GM21390 (cell line): ENCODE measurements around the gene UQCRC1.

Experiments used
- ATAC-seq: cut with Tn5 transposase; IDR thresholded peaks from one replicate; pipeline ENCODE4 v1.9.1; 2021; ENCODE audit not compliant: unreplicated experiment

Gene UQCRC1

DNA sequence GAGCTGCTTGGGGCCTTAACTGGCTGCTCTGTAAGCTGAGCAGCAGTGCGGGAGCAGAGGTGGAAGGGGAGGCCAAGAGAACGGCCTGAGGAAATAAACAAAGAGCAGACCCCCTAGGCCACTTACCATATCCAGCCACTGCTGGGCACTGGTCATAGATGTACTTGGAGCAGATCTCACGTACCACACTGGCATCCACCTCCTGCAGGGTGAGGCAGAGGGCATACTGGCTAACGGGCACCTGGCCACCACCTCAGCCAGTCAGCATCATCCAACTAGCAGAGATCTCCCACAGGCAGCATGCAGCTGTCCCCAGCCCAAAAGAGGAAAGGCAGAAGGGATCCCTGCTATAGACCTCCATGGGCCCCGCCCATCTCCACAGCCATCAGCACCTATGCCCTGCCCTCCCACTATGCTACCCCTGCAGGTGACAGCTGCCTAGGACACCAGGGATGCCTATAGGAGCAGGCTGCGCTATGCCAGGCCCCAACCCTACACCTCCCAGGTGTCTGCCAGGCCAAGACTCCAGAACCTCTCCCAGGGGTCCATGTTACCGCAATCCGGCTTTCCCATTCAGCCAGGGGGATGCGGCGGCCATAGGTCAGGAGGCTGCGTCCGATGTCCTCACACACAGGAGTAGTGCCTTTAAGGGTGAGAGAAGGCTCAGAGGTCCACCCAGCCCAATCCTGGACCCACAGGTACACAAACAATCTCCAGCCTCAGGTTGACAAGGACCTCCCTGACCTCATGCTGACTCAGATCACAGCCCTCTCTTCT, 9.7 kb downstream of the UQCRC1 start:
- ATAC-seq = no peak

DNA sequence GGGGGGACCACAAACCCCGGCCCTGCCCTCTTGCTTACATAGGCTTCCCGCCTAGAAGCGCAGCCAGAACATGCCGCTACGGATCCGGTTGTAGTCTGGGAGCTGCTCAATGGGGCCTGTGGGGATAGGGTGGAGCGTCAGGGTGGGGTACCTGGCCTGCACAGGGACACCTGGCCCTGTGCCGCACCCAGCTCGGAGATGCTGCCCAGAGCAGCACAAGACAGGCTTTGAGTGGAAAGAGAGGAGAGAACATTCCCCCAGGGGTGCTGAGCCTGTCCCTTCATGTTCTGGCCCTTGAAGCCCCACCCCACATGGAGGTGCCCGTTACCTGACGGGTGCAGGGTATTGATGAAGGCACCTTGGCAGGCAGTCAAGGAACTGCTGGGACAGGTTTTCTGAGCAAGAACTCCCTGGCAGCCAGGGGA, 10.4 kb downstream of the UQCRC1 start:
- no peak for ATAC-seq

DNA sequence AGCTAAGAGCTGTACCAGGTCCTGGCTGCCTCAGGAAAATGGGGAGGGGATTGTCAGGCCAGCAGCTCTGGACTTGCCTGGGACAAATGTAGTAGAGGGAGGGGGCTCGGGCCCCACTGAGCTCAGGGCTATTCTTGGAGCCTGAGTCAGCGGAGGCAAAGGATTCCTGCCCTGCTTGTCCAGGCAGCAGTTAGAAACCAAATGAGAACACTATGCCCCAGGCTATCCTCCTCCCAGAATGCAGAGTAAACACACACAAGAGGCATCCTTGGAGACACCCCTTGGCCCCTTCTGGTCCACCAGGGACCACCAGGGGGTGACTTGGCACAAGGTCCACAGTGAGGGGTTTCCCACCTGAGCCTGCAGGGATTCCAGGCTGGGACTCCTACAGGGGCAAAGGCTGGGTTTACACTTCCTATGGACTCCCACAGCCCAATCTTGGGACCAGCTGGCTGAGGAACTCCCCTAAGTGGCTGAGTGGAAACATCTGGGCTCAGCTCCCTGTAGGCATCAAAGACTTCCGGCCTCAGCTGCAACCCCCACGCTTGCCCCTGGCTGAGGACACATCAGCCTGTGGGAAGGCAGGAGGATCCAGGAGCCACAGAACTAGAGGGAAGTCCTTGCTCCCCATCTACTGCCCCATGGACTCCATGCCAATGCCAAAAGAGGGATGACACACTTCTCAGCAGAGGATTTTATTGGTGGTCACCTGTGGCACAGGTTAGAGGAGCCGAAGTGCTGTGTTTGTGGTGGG, 10.9 kb downstream of the UQCRC1 start:
- no peak for ATAC-seq

DNA sequence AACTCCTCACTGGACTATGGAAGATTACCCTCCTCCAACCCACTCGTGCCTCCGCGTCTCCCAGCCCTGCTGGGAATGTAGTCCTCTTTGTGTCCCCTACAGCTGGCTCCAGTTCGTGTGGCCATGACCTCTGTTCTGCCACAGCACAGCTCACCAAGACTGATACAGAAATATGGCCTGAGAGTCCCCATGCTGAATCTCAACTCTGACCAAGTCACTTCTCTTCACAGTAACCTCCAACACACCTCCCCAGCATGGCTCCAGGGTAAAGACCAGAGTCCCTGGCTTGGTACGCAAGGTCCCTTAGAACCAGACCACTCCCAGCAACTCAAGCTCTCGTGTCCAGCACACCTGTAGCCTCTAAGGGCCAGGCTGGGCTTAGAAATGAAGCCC, 12.0 kb downstream of the UQCRC1 start:
- ATAC-seq = no peak

DNA sequence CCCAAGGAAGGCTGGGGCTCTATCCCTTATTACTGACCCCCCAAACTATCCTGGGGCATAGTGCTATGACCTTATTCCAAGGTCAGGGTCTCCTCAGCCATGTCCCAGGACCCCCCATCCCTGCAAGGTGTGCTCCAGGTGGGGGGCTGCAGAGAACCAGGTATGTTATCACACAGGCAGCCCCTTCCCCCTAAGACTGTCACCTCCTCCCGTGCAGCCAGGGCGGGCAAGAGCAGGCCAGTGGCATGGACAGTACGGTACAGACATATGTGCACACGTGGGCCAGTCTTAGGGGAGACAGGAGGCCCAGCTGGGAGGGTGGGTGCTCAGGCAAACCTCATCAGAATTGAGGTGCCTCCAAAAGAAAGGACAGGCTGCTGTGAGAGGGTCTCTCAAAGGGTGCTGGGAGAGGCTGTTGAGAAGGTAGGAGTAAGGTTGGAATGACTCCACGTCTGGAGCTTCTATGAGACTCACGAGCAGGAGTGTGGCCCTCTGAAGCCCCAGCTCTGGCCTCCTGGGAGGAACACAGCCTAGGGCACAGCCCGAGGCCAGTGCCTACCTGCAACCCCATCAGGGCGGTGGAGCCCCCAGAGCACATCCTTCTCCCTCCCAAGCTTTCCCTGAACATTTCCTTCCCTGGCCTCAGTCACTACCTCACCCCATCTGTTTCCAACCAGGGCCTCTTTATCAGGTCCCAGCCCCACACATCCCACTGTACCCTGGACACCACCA, 12.6 kb downstream of the UQCRC1 start:
- no peak for ATAC-seq

DNA sequence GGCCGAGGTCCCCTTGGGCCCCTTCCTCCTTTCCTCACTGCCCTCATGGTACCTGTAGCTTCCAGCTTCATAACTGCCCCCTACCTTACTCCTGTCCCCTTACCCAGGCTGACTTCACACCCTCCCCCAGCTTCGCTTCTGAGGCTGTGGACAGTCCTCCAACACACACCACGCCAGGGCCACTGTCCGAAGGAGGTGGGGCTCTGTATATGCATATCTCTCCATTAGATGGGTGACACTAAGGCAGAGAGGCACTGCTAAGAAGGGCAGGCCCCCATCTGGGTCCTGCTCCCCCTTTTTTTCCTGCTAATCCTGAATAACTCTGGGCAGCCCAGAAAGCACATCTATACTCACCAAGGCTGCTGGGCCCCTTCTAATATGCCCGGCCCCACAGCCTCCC, 13.3 kb downstream of the UQCRC1 start:
- no peak for ATAC-seq

DNA sequence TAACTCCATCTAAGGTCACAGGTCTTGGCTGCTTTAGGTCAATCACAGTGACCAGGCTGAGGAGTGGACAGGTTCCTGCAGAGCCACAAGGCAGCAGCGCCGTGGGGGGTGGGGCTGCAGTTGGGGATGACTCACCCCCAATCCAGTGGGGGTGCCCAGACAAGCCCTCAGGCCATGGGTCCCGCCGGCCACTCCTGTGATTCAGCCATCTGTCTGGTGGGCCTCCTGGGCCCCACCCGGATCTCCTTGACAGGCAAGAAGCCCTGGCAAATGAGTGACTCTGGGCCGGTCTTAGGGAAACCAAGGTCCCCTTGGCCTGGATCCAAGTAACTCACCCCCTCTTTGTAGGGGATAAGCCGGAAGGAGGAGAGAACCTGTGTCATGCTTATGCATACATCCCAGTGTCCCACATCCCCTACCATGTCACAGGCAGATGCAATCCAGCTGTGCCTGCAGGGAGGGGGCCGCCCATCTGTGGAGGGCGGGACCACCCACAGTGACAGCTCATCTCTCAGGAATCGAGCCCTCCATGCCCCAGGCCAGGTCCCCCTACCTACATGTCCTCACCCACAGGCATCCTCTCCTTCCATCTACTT, 13.8 kb downstream of the UQCRC1 start:
- ATAC-seq = no peak

DNA sequence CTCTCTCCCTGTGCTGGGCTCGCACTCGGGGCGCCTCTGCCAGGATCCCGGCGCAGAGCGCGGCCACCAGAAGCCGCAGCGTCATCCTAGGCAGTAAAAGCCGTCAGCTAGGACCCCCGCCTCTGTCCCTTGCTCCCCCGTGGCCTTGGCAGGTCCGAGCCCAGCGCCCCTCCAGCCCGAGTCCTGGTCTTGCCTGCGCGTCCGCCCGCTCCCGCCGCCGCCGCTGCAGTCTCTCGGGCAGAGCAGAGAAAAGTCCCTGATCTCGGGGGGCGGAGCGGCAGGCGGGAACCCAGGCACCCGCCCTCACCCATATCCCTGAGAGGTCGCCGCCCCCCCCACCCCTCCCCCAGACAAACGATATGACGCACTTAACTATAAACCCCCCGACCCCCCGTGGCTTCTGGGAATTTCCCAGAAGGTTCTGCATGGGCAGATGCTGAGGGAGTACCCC, 14.3 kb downstream of the UQCRC1 start, which contains the start of gene COL7A1:
Gene COL7A1, minus strand, starts transcription at position 255 of the 451 bp plus-strand sequence. Its CDS starts 170 bp downstream, at position 85.
- ATAC-seq = no peak

DNA sequence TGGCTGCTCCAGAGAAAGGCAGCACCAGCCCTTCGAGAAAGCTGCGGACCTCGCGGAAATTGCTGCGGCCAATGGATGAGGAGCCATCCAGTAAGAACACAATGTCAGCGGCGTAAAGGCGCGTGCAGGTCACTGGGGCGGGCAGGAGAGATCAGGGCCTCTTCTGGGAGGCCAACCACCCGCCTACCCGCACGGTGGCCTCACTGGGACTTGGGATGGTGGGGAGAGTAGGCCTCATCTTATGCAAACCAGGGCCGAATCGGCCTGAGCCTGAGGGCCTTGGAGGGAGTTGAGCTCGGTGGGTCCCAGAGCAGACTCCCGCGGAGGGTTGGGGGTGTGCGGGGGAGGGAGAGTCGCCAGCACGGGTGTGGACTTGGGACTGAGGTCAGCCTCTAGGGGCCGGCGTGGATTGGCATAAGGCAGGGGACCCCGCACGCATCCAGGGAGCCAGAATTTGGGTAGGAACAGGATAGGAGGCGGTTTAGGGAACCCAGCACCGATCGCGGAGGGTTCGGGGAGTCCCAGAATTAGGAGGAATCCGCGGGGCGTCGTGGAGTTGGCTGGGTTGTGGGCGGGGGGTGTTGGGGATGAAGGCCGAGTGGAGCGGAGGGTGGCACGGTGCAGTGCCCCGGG, 14.9 kb downstream of the UQCRC1 start:
- ATAC-seq = no peak

DNA sequence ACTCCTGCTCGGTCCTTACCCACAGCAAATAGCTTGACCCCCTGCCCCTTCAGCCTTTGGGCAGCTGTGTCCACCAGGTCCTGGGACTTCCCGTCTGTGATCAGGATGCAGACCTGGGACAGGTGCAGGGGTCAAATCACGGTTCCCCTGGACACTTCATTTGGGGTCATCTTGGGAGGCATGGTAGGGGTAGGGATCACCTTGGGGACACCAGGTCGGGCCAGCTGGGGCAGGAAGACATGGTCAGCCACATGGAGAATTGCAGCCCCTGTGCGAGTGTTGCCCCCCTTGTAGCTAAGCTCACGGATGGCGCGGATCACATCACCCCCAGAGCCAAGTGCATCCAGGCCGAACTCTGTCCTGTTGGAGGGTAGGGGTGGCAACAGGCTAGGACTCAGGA, 16.1 kb downstream of the UQCRC1 start:
- ATAC-seq = no peak

DNA sequence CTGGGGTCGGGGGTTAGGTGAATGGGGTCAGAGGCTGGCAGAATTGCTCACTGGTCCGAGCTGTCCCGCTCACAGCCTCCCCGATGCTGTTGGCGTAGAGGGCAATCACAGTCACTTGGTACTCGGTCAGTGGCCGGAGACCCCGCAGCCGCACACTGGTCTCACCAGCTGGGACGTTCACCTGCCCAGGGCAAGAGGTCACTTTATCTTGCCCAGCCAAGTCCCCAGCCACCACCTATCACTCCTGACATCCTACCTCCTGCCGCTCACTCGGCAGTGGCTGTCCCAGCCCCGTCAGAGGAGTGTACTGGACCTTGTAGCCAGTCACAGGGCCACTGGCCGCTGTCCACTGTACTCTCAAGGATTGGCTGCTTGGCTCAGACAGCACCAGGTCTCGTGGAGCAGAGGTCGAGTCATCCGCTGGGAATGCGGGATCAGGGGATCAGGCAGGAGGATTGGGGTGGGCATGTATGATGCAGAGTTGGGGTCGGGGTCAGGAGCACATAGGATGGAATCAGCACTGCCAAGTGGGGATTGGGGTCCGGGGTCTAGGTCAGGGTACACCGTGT, 16.8 kb downstream of the UQCRC1 start:
- ATAC-seq = no peak

DNA sequence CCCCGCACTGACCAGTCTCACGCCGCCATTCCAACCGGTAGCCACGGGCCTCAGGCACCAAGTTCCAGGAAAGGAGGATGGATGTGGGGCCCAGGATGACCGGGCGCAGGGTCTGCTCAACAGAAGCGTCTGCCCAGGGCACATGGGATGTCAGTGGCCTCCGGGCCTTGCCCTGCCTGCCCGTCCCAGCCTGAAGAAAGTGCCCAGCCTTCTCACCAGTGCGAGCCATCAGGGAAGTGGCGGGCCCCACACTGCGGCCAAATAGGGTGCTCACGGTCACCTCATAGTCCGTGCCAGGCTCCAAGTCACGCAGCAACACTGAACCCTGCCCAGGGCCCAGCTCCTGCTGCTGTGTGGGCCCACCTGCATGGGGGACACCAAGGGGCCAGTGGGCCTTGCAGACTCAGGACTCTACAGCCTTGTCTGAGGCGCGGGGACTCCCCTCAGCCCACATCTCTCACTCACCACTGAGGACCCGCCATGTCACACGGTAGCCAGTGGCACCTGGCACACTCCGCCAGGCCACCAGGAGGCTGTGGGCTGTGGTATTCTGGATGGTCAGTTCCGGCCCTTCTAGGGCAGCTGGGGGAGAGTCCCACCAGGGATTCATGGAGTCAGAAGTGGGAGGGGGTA, 17.4 kb downstream of the UQCRC1 start:
- ATAC-seq = no peak

DNA sequence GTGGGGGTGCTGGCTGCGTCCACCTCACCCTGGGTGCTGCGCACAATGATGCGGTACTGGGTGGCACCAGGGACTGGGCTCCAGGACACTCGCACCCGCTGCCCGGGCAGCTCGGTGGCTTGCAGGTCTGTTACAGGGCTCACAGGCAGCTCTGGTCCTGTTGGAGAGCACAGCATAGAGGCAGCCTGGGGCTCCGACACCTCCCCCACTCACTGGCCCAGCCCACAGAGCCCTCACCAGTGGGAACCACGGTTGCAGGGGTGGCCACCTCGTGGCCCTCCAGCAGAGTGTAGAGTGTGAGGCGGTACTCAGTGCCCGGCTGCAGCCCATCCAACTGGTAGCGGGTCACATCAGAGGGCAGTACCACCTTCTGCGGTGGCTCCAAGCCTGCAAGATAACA, 18.0 kb downstream of the UQCRC1 start:
- ATAC-seq = no peak

DNA sequence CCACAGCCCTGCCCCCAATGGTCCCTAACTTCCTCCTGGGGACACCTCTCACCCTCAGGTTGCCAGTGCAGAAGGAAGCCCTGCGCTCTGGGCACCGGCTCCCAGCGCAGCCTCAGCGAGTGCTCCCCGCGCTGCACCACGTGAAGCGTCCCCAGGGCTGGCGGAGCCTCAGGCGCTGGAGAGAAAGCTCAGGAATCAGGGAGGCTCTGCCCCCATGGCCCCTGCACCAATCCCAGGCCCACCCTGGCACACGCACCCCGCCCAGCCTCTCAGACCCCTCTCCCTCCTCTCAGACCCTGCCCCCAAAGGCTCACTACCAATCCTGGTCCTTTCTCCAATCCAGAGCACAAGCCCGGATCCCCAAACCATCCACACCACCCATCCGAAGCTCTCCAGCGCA, 21.2 kb downstream of the UQCRC1 start:
- no peak for ATAC-seq

DNA sequence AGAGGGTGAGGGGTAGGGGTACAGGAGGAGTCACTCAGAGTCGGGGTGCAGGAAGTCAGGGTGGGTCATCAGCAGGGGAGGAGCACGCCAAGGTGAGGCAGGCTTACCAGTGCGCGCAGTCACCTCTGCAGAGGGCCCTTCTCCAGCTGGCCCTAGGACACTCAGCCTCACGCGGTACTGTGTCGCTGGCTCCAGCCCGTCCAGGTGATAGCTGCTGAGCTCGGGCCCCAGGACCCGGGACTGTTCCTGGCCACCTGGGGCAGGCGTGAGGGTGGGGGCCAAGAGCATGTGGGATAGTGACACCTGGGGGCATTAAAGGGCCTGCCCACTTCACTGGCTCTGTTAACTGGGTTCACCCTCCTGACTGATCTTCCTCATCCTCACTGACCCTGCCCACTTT, 21.8 kb downstream of the UQCRC1 start:
- ATAC-seq = no peak

DNA sequence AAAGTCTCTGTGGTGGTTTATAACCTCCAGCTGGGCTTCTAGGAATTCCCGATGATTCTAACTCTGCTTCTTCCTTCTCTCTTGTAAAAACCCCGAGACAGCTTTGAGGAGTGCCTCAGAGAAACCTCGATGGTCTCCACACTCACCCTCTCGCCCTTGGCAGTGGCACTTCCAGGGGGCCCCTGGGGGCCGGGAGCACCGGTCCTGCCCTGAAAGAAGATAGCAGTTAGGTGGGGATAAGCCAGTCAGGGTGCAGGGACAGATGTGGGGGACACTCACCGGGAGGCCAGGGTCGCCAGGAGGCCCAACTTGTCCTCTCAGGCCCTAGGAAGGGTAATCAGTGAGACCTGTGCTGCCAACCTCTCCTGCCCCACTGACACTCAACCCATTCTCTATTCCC, 24.0 kb downstream of the UQCRC1 start:
- ATAC-seq = no peak

DNA sequence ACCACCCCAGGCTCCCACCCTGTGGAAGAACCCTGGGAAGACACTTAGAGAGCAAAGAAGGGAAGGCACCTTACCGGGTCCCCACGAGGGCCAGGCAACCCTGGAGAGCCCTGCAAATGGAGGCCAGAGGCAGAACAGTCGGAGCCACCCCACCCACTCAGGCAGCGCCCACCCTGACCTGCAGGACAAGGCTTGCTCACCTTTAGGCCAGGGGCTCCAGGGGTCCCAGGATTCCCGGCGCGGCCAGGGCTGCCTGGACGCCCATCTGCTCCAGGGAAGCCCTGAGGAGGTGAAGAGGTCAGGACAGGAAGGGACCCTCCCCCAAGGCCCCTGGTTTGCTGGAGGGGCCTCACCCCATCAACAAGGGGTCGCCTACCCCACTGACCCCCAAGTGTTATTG, 24.6 kb downstream of the UQCRC1 start:
- no peak for ATAC-seq

DNA sequence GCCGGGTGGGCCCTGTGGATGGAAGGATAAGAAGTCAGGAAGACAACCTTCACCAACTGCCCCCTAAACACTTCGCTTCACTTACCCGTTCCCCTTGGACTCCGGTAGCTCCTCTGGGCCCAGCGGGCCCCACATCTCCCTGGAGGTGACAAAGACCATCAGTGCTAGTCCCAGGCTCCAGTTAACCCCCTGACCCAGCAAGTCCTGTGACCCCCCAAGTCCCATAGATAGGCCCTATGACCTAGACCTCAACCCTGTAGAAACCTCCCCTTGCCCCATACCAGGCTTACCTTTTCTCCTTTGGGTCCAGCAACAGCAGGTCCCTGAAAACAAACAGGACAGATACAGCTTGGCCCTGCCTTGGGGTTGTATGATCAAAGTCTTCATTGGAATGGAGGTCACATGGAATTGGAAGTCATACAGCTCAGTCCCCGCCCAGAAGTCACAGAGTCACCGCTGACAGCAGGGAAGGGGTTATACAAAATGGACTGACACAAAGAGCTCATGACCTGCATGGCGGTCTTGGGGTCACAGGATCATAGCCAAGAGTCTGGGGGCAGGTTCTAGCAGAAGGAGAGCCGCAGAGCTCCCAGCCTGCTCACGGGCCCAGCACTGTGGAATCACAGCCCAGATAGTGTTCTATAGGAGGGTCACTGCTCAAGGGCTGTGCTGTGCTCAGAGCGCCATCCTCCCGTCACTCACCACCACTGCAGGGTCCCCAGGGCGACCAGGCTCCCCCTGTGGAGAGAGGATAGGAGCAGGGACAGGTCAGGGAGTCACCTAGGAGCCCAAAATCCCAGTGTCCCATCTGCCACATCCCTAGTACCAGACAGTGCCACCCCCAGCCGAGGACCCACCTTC, 27.6 kb downstream of the UQCRC1 start:
- ATAC-seq = no peak

DNA sequence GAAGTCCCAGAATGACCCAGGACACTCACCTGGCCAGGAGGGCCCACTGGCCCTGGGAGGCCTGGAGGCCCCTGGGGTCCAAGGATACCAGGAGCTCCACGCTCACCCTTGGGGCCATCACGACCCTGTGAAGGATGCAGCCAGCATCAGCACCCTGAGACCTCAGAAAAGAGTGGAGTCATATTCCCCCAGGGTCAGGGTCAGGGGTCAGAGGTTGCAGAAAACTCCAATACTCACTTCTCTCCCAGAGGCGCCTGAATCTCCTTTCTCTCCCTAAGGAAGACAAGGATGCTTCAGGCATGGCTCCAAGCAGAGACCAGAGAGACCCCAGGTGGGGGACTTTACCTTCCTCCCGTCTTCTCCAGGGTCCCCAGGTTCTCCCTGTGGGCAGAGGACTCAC, 32.8 kb downstream of the UQCRC1 start:
- ATAC-seq = no peak
